DND-41 (cell line): ENCODE data around the gene PRSS33.

Experiments used
- EZH2 ChIP-seq: IDR thresholded peaks from 3 replicates; pipeline ENCODE4 v1.6.1; 2012; ENCODE audit warnings: borderline replicate concordance, low read depth, mild to moderate bottlenecking, moderate library complexity, low read length, inconsistent platforms; ENCODE audit not compliant: severe bottlenecking
- TF ChIP-seq, protein P1 (sequence below): IDR thresholded peaks from 2 replicates; pipeline ENCODE4 v1.5.1; 2012; ENCODE audit warnings: borderline replicate concordance, low read length, moderate library complexity, mild to moderate bottlenecking; ENCODE audit not compliant: poor library complexity, severe bottlenecking; ENCODE audit errors: extremely low read depth

DNA sequence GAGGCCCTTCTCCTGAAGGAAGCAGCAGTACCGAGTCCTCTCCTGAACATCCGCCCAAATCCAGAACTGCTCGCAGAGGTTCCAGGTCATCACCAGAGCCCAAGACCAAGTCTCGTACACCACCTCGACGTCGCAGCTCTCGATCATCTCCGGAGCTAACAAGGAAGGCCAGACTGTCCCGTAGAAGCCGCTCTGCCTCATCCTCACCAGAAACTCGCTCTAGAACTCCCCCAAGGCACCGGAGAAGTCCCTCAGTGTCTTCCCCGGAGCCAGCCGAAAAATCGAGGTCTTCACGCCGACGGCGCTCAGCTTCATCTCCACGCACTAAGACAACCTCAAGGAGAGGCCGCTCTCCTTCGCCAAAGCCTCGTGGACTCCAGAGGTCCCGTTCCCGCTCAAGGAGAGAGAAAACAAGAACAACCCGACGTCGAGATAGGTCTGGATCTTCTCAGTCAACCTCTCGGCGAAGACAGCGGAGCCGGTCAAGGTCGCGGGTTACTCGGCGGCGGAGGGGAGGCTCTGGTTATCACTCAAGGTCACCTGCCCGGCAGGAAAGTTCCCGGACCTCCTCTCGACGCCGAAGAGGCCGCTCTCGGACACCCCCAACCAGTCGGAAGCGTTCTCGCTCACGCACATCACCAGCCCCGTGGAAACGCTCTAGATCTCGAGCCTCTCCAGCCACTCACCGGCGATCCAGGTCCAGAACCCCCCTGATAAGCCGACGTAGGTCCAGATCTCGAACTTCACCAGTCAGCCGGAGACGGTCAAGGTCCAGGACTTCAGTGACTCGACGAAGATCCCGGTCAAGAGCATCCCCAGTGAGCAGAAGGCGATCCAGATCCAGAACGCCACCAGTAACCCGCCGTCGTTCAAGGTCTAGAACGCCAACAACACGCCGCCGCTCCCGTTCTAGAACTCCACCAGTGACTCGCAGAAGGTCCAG lies 21.6 kb downstream of the PRSS33 start:
- TF ChIP-seq, protein P1, sequence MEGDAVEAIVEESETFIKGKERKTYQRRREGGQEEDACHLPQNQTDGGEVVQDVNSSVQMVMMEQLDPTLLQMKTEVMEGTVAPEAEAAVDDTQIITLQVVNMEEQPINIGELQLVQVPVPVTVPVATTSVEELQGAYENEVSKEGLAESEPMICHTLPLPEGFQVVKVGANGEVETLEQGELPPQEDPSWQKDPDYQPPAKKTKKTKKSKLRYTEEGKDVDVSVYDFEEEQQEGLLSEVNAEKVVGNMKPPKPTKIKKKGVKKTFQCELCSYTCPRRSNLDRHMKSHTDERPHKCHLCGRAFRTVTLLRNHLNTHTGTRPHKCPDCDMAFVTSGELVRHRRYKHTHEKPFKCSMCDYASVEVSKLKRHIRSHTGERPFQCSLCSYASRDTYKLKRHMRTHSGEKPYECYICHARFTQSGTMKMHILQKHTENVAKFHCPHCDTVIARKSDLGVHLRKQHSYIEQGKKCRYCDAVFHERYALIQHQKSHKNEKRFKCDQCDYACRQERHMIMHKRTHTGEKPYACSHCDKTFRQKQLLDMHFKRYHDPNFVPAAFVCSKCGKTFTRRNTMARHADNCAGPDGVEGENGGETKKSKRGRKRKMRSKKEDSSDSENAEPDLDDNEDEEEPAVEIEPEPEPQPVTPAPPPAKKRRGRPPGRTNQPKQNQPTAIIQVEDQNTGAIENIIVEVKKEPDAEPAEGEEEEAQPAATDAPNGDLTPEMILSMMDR = no peak
- TF ChIP-seq EZH2 = no peak
